HG03196 (cell line): ENCODE data around the gene FAM110A.
A peak's percentile ranks its signal among the peaks of the same experiment; 100 is the strongest.
"Not testable (repeated sequence)": the region's sequence is repeated elsewhere in the genome, so short reads cannot be mapped to it uniquely, and the experiment has no call there.

Experiments used
- ATAC-seq: cut with Tn5 transposase; IDR thresholded peaks from one replicate; pipeline ENCODE4 v1.9.1; 2021; ENCODE audit not compliant: unreplicated experiment

Gene FAM110A

GRCh38 chr20:833450-834150 lies at the start of gene FAM110A:
TSS of gene FAM110A (plus strand) at chr20:833715. CDS start at chr20:844805, 11,090 bp downstream.
- ATAC-seq, result peak; percentile 92

DNA sequence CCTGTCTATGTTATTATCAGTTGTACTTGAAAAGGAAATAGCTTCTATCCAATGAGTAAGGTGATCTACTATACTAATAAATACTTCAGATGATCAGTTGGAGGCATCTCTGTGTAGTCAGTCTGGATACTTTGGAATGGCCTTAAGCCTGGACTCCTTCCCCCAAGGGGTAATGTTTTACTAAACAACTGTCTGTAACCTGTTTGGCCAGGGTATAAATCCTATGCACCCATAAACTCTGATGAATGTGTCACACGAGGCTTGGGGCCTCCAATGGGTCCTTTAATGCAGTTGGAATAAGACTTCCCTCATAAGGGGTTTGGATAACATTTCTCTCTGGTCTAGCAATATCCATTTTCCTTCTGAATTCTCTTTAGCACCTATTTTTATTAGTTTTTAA lies 45.7 kb upstream of the FAM110A start:
- no peak for ATAC-seq

DNA sequence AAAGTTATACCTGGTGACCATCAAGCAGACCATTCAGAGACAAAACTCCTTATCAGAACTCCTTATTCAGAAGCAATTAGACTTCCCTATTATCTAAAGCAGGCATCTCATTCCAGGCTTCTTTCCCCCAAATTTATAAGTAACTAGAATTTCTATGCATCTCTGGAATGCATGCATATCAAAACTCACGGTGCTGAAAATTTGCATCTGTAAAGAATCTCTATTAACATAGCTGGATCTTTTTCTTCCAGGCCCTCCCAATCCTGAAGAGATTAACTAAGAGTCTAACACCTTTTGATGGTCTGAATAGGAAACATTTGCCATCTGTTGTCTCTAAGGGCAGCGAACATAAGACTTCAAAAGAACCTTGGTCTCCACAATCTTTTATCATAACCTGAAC lies 42.5 kb upstream of the FAM110A start:
- ATAC-seq, result no peak

GRCh38 chr20:792248-792647 lies 41.3 kb upstream of the FAM110A start:
- no peak for ATAC-seq

DNA sequence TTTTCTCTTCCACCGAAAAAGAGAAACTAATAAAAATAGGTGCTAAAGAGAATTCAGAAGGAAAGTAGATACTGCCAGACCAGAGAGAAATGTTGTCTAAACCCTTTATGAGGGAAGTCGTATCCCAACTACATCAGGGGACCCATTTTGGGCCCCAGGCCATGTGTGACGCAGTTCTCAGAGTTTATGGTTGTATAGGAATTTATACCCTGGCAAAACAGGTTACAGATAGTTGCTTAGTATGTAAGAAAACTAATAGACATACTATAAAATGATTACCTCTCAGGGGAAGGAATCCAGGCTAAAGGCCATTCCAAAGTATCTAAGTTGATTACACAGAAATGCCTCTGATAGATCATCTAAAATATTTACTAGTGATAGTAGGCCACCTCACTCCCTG lies 36.6 kb upstream of the FAM110A start:
- ATAC-seq, result no peak

DNA sequence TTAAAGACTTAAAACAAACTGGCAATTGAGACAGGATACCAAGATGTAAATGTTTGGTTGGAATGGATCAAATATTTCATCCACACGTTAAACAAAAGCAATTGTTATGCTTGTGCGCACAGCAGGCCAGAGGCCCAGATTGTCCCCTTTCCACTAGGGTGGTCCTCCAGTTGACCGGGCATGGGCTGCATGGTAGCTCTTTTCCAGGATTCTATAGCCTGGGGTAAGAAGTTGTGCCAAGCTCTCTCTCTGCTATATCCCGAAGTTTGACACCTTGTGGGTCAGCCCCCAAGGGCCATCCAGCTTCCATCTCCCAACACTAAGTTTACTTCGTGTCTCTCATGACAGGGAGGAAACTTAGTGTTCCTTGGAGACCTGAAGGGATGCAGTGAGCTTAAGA lies 34.8 kb upstream of the FAM110A start:
- ATAC-seq, result not testable (repeated sequence)

DNA sequence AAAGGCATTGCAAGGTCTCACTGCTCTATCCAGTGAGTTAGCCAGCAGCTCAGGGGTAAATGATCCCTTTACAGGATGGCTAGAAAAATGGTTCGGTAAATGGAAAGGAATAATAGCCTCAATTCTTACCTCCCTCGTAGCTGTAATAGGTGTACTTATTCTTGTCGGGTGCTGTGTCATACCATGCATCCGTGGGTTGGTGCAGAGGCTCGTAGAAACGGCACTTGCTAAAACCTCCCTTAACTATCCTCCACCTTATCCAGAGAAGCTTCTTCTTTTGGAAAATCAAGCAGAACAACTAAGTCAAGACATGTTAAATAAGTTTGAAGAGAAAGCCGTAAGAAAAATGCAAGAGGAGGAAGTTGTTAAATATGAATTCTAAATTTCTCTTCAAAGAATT lies 33.5 kb upstream of the FAM110A start:
- ATAC-seq, result not testable (repeated sequence)

- ATAC-seq, result no peak
These were observed 31.8 kb upstream of the FAM110A start for GRCh38 chr20:801678-802077.

- no peak for ATAC-seq
These were observed 27.8 kb upstream of the FAM110A start for GRCh38 chr20:805713-806112.

GRCh38 chr20:811776-812434 lies 21.6 kb upstream of the FAM110A start:
- ATAC-seq, result not testable (repeated sequence)

DNA sequence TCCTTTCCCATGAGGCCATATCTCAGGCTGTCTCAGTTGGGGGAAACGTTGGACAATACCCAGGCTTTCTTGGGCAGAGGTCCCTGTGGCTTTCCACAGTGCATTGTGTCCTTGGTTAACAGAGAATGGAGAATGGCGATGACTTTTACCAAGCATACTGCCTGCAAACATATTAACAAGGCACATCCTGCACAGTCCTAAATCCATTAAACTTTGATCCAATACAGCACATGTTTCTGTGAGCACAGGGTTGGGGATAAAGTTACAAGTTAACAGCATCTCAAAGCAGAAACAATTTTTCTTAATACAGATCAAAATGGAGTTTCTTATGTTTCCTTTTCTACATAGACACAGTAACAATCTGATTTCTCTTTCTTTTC lies 21.1 kb upstream of the FAM110A start:
- not testable (repeated sequence) for ATAC-seq

DNA sequence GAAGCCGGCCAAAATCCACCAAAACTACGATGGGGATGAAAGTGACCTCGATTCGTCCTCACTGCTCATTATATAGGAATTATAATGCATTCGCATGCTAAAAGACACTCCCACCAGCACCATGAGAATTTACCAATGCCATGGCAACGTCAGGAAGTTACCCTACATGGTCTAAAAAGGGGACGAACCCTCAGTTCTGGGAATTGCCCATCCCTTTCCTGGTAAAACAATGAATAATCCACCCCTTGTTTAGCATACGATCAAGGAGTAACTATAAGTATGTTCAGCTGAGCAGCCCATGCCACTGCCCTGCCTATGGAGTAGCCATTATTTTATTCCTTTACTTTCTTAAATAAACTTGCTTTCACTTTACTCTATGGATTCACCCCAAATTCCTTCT lies 20.1 kb upstream of the FAM110A start:
- ATAC-seq, result no peak

DNA sequence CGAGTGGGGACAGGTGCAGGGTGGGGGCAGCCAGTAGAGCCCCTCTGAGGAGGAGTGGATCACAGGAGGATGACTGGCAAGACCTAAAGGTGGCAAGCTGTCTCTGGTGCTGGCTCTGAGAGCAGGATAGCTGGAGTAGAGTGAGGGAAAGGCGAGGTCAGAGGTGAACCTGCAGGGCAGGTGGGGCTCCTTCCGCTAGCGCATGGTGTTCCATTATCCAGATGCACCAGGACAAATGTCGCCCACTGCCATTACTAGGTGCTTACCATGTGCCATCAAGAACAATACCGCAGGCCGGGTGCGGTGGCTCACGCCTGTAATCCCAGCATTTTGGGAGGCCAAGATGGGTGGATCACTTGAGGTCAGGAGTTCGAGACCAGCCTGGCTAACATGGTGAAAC lies 18.3 kb upstream of the FAM110A start:
- no peak for ATAC-seq

GRCh38 chr20:815914-816606 lies 17.5 kb upstream of the FAM110A start:
- ATAC-seq, result no peak

DNA sequence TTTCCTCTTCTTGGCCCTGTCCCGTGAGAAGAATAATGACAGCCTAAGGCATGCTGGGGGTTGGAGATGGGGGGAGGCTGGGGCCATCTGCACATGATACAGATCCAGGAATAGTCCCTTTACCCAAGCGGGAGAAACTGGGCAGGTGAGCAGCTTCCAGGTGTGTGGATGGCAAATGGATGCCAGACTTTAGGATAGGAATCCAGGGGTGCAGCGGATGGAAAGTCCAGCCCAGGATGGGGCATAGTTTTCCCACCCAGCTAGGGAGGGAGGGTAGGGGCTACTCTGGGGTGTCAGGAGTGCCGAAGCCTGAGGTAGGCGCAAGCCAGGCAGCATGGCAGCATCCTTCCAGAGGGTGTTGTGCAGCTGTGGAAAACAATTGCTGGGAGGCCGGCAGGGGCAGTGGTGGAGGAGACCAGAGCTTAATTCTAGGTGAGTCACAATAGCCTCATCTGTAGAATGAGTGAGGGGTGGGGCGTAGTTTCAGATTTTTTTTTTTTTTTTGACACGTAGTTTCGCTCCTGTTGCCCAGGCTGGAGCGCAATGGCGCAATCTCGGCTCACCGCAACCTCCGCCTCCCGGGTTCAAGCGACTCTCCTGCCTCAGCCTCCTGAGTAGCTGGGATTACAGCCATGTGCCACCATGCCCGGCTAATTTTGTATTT lies 15.4 kb upstream of the FAM110A start:
- no peak for ATAC-seq

- ATAC-seq, result no peak
These were observed 13.7 kb upstream of the FAM110A start for GRCh38 chr20:819680-820322.

- ATAC-seq, result no peak
These were observed 13.1 kb upstream of the FAM110A start for GRCh38 chr20:820323-820953.

- no peak for ATAC-seq
These were observed 12.3 kb upstream of the FAM110A start for GRCh38 chr20:821046-821730.

DNA sequence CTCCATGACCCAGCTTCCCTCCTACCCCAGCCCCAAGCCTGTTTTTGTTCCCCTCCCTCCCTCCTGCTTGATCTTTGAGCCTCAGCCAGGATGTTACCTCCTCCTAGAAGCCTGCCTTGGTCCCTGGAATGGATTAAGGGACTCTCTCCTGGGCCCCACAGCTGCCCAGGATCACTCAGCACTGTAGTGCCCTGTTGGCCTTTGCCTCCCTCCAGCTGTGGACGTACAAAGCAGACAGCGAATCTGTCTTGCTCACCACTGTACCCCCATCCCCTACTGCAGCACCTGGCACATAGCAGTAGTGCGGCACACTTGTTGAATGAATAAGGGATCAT lies 11.8 kb upstream of the FAM110A start:
- ATAC-seq, result no peak
